ENCODE results near the gene SRP19. TPM values are rescaled to one million over a fixed set of nuclear protein-coding genes. Genes with fewer than 3 reads are reported as not detected.

Gene SRP19
- total RNA-seq, 1 donor from 2014 or later = 43.8 TPM

Other genes with a start within 250 kb of the SRP19 start
- gene APC, start 123.4 kb upstream of the SRP19 start, total RNA-seq = 129 TPM
- 45.3 TPM for gene REEP5, start 60.9 kb downstream of the SRP19 start, total RNA-seq
- 69.3 TPM for gene DCP2, start 115.5 kb downstream of the SRP19 start, total RNA-seq